ENCODE results near the gene PAQR7. TPM values are rescaled to one million over a fixed set of nuclear protein-coding genes. Genes with fewer than 3 reads are reported as not detected.
A peak's percentile ranks its signal among the peaks of the same experiment; 100 is the strongest.

PAQR7 gene
- total RNA-seq, 1 experiment from 2014 or later: 7.9 TPM

DNA sequence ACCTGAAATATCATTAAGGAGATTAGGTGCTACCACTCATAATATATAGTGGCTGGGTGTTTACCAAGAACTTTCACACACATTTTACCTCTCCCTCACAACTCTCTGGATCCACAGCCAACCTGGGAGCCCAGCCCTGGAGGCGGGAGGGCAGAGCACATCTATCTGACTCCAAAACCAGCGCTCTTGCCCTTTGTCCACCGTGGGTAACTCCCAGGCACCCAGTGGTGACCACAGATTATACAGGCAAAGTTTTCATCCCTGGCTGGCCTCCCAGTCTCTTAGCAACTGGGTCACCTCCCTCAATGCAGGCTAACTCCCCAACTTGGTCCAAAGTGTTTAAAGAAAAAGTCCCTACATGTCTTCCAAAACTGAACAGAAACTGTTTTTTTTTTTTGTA, 2.4 kb downstream of the PAQR7 start:
- peak; percentile 5 for DNase-seq
- Histone ChIP-seq H3K4me3 (ENCODE audit: insufficient read depth, low read depth, low read length) (no peak overlapping the region), H3K27me3 (ENCODE audit: control insufficient read depth, insufficient read depth, low read length) (peaks cover 2% of the 10 kb centered on the region)

DNA sequence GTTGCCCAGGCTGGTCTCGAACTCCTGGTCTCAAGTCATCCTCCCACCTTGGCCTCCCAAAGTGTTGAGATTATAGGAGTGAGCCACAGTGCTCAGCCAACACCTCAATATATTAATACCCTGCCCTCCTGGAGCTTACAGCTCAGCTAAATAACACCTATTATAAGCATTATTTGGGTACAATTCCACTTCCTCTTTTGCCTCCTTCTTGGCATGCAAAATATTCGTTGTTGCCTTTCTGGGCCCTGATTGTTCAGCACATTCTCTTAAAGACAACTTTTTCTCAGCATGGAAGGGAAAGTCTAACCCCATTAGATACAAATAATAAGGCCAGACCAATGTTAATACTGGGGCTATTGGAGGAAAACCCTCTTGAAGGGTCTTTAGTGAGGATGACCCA, 2.8 kb downstream of the PAQR7 start:
- no peak overlapping the region for H3K4me3 ChIP-seq (ENCODE audit: insufficient read depth, low read depth, low read length)
- no peaks in the 10 kb centered on the region for H3K36me3 ChIP-seq (replicated peaks; ENCODE audit: control insufficient read depth, insufficient read depth, low read length)
- no peak for DNase-seq
- H3K27me3 ChIP-seq (ENCODE audit: control insufficient read depth, insufficient read depth, low read length): peaks cover 2% of the 10 kb centered on the region

More for the DNA sequence above, 2.4 kb downstream of the PAQR7 start:
- H3K36me3 ChIP-seq (replicated peaks; ENCODE audit: control insufficient read depth, insufficient read depth, low read length): no peaks in the 10 kb centered on the region

DNA sequence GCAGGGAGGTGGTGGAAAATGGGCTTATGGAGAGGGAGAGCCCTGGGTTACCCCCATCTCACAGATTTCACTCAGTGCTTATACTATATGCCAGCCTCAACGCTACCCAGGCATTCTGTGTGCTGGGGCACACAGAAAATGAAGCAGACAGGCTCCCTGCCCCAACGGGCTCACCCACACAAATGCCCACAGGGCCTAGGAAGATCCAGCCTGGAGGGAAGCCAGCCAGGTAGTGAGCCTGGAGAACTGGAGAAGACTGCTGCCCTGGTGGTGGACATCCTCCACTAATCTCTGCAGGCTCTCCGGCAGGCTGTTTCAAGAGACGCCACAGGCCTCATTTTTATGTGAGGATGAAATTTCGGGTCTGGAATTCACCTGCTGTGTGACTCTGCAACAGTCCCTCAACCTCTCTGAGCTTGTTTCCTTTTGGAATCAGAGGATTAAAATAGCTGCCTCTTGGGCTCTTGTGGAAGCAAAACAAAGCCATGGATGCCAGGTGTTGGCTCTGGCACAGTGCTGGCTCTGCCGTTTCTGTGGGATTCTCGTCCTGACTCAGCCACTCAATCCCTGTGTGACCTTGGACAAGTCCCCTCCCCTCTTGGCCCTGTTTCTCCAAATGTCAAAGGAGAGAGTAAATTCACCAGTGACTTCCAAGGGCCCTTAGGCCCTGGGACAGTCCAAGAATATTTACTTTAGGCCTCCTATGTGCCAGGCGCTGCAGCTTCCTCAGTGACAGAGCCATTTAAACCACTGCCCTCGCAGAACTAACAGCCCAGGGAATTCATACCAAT, 3.6 kb downstream of the PAQR7 start:
- no peaks in the 10 kb centered on the region for H3K36me3 ChIP-seq (replicated peaks; ENCODE audit: control insufficient read depth, insufficient read depth, low read length)
- H3K27me3 ChIP-seq (ENCODE audit: control insufficient read depth, insufficient read depth, low read length): peaks cover 2% of the 10 kb centered on the region
- no peak overlapping the region for H3K4me3 ChIP-seq (ENCODE audit: insufficient read depth, low read depth, low read length)
- DNase-seq: no peak

DNA sequence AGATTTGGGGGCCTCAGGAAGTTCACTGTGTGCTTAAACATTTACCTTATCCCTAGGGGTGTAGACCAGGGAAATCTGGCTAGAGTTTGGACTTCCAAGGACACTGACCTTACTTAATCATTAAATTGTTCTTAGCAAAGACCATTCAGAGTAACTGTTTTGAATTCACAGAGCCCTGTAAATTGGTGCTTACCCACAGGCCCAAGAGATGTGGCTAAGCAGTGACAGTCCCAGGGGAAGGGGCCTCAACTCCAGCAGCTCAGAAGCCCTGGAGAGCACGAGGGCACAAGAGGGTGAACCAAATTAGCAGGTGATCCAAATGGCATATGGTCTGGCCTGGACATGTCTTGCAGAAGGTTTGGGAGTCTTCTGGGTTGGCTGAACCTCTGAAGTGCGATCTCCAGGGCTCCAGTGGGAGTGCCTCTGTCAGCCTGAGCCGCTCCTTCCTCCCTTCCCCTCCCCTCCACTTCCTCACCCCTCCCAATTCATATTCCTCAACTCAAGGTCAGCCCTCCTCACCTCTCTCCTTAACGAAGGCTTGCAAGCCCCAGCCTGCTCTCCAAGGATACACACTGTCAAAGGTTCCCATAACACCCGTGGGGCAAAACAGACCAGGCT, 4.3 kb downstream of the PAQR7 start:
- Histone ChIP-seq H3K36me3 (replicated peaks; ENCODE audit: control insufficient read depth, insufficient read depth, low read length) (no peaks in the 10 kb centered on the region), H3K4me3 (ENCODE audit: insufficient read depth, low read depth, low read length) (no peak overlapping the region), H3K27me3 (ENCODE audit: control insufficient read depth, insufficient read depth, low read length) (peaks cover 2% of the 10 kb centered on the region)
- DNase-seq: peak; percentile 28

DNA sequence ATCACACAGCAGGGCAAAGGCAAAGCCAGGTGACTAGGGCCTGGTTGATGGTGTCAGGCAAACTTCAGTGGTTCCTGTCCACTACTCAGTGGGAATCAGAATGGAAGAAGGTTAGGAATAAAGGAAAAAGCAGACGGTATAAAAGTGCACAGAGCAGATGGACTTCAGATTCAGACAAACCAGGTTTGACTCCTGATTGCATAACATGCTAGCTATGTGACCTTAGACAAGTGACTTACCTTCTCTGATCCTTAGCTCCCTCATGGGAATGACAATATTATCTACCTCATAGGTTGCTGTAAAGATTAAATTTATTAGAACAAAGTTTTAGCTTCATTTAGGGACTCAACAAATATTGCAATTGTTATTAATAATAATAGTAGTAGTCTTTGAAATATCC, 4.9 kb downstream of the PAQR7 start:
- H3K36me3 ChIP-seq (replicated peaks; ENCODE audit: control insufficient read depth, insufficient read depth, low read length): no peaks in the 10 kb centered on the region

DNA sequence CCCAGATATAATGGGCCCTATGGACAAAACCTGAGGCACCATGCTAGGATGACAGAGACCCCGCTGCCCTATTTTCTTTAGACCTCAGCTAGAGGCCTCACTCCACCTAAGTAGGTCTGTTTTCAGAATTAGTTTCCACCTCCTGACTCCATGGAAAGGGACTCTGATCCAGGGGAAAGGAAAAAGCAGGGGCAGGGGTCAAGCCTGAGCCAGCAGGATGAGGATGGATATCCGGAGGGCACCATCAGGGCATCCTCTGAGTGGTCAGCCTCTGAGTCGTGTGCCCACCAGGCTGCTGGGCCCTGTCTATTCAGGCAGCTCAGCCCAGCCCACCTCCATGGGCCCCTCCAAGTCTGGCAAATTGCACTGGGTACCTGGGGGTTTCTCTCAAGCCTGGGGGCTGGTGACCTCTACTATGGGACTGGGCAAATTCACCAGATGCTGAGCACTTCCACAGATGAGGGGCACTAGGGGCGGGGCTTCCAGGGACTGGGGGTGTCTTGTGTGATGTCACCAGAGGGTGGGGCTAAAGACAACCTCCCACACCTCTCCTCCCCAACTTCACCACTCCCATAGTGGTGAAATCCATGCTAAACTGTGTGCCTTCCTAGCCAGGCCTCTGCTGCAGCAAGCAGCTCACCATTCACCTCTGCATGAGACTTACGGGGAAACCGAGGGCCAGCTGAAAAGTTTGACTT, 5.5 kb downstream of the PAQR7 start:
- H3K4me3 ChIP-seq (ENCODE audit: insufficient read depth, low read depth, low read length): no peak overlapping the region
- peak; percentile 61 for DNase-seq
- peaks cover 2% of the 10 kb centered on the region for H3K27me3 ChIP-seq (ENCODE audit: control insufficient read depth, insufficient read depth, low read length)
- H3K36me3 ChIP-seq (replicated peaks; ENCODE audit: control insufficient read depth, insufficient read depth, low read length): no peaks in the 10 kb centered on the region

More for the DNA sequence above, 4.9 kb downstream of the PAQR7 start:
- Histone ChIP-seq H3K27me3 (ENCODE audit: control insufficient read depth, insufficient read depth, low read length) (peaks cover 2% of the 10 kb centered on the region), H3K4me3 (ENCODE audit: insufficient read depth, low read depth, low read length) (no peak overlapping the region)
- DNase-seq: no peak

DNA sequence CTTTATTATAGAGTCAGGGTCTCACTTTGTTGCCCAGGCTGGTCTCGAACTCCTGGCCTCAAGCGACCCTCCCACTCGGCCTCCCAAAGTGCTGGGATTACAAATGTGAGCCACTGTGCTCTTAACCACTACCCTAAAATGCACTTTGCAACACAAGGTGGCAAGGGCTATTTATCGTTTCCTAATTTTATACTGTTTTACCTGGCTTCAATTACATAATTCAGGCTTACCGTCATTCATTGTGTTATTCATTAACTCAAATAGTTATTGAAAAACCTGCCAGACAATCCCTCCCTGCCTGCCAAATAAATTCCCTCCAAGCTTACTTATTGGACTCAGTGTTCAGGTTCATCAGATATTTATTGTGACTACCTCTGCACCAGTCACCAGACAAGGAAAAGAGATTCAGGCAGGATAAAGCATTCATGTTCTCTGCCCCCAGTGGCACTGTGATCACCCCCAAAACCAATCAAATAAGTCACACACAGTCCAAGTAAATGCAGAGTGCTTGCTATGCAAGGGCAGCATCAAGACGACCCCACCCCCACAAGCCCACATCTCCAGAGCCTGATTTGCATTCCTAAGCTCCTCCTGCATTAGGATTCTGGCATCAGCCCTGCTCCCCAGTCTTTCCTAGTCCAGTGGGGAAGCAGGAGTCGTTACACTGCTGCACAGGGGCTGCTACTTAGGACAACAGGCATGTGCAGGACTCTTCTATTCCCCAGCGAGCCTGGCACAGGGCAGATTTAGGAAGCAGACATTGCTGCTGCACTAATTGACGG, 8.1 kb downstream of the PAQR7 start:
- H3K36me3 ChIP-seq (replicated peaks; ENCODE audit: control insufficient read depth, insufficient read depth, low read length): no peaks in the 10 kb centered on the region; the same call in 1 of the 2 replicates
- DNase-seq: peak; percentile 79
- H3K27me3 ChIP-seq (ENCODE audit: control insufficient read depth, insufficient read depth, low read length): no peaks in the 10 kb centered on the region
- no peak overlapping the region for H3K4me3 ChIP-seq (ENCODE audit: insufficient read depth, low read depth, low read length)

DNA sequence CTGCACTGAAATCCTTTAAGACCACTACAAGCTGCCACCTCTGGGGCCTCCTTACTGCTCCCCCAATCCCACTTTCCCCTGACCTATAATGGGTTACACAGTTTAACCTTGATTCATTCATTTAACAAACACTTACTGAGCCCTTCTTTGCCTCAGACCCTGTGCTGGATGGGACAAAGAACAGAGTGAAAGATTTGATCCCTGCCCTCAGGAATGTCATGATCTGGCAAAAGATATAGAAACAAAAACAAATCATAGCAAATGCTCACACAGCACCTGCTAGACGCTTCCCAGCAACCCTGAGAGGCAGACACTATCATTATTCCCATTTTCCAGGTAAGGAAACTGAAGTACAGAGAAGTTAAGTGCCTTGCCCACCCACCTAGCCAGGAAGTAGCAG, 9.2 kb downstream of the PAQR7 start:
- H3K4me3 ChIP-seq (ENCODE audit: insufficient read depth, low read depth, low read length): no peak overlapping the region
- H3K36me3 ChIP-seq (replicated peaks; ENCODE audit: control insufficient read depth, insufficient read depth, low read length): no peaks in the 10 kb centered on the region; the same call in 1 of the 2 replicates
- DNase-seq: no peak
- no peaks in the 10 kb centered on the region for H3K27me3 ChIP-seq (ENCODE audit: control insufficient read depth, insufficient read depth, low read length)

DNA sequence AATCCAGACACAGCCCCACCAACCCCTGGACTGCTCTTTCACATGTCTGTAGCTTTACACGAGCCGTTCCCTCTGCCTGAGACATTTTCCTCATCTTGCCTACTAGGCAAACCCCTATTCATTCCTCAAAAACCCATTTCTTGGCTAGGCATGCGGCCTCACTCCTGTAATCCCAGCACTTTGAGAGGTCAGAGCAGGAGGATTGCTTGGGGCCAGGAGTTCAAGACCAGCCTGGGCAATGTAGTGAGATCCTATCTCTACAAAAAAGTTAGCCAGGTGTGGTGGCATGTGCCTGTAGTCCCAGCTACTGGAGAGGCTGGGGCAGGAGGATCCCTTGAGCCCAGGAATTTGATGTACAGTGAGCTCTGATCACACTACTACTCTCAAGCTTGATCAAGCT, 11.1 kb downstream of the PAQR7 start:
- Histone ChIP-seq H3K36me3 (replicated peaks; ENCODE audit: control insufficient read depth, insufficient read depth, low read length) (no peaks in the 10 kb centered on the region; the same call in 1 of the 2 replicates), H3K27me3 (ENCODE audit: control insufficient read depth, insufficient read depth, low read length) (no peaks in the 10 kb centered on the region), H3K4me3 (ENCODE audit: insufficient read depth, low read depth, low read length) (no peak overlapping the region)
- no peak for DNase-seq

DNA sequence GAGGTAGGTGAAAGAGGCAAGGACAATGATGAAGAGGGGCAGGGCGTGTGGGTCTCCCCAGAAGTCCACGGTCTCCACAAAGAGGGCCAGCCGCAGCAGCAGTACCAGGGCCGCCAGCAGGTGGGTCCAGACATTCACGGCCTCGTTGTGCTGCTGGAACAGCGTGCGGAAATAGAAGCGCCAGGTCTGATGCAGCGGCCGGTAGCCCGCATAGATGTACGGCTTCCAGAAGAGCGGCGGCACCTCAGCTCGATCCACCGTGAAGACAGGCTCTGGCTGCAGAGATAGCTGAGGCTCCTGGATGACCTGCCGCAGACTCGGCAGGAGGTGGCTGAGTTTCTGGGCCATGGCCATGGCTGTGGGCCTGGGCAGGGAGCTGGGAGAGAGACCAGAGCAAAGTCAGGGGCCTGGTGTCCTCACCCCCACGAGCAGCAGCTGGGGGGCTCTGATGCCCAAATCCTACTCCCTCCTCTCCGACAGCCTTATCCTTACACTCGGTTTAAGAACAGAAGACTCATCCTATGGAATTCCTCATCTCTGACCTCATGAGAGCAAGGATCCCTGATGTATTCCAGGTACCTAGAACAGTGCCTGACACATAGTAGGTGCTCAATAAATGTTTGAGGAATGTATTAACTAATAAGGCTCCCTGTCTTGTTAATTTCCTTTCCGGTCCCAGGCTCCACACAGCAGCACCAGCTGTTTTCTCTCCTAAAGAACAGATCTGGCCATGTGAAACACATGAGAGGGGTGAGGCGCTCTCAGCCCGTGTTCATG, 11.8 kb downstream of the PAQR7 start:
- no peak overlapping the region for H3K4me3 ChIP-seq (ENCODE audit: insufficient read depth, low read depth, low read length)
- no peaks in the 10 kb centered on the region for H3K27me3 ChIP-seq (ENCODE audit: control insufficient read depth, insufficient read depth, low read length)
- DNase-seq: peak; percentile 53
- H3K36me3 ChIP-seq (replicated peaks; ENCODE audit: control insufficient read depth, insufficient read depth, low read length): no peaks in the 10 kb centered on the region; the same call in 1 of the 2 replicates

DNA sequence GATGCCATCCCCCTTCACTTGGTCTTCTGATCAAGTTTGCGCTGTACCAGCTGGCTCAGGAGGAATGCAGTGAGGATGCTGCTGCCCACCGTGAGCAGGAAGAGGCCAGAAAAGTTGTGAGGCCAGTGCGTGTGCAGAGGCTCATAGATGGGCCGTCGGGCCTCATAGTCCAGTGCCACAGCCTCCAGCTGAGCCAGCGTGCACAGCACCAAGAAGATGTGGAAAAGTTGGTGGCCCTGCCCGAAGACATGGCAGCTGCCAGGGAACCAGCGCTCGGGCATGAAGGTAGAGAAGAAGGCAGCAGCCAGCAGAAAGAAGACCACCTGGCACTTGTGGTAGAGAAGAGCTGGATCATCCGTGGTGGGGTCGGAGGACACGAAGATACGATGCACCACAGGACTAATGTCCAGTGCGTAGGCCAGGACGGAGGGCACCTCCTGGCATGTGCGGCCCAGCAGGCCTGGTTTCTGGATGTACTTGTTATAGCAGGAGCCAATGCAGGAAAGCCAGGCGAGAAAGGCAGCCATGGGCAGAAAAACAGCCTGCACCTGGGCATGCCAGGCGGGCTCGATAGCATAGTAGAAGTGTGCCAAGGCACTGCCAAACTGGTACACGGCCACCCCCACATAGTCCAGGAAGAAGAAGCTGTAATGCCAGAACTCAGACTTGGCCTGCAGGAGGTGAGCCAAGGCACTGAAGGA, 12.6 kb downstream of the PAQR7 start:
- Histone ChIP-seq H3K36me3 (replicated peaks; ENCODE audit: control insufficient read depth, insufficient read depth, low read length) (no peaks in the 10 kb centered on the region; the same call in 1 of the 2 replicates), H3K4me3 (ENCODE audit: insufficient read depth, low read depth, low read length) (no peak overlapping the region), H3K27me3 (ENCODE audit: control insufficient read depth, insufficient read depth, low read length) (no peaks in the 10 kb centered on the region)
- DNase-seq: no peak

DNA sequence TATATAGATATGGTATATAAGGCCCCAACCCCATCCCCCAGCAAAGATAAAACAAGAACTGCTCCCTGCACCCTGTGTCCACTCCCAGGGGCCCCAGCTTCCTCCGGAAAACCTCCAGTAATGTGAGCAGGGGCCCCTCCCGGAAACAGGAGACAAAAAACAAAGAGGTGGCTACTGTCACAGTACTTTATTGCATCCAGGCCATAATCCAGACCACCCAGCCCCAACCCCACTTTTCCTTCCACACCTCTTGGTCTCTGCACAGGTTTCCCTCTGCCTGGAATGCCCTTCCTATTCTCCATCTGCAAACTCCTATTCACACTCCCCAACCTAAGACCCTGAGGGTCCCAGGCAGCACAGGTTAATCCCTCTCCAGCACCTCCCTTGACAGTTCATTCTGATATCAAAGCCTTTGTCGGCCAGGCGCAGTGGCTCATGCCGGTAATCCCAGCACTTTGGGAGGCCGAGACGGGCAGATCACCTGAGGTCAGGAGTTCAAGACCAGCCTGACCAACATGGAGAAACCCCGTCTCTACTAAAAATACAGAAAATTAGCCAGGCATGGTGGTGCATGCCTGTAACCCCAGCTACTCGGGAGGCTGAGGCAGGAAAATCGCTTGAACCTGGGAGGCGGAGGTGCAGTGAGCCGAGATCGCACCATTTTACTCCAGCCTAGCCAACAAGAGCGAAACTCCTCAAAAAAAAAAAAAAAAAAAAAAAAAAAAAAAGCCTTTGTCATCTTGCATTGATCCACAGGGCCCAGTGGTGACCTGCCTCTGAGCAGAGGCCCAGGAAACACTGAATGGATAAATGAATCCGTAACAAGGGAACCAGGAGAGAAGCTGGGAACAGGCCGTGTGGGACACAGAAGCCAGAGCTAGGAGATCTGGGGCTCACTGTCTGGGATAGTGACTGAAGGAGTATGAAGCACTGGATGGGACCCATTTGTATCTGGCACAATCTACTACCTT, 13.9 kb downstream of the PAQR7 start:
- Histone ChIP-seq H3K4me3 (ENCODE audit: insufficient read depth, low read depth, low read length) (no peak overlapping the region), H3K36me3 (replicated peaks; ENCODE audit: control insufficient read depth, insufficient read depth, low read length) (no peaks in the 10 kb centered on the region; the same call in 1 of the 2 replicates), H3K27me3 (ENCODE audit: control insufficient read depth, insufficient read depth, low read length) (no peaks in the 10 kb centered on the region)
- no peak for DNase-seq
